Mucosa of descending colon (tissue), 3 donors: ENCODE data around the gene TRHDE. TPM values are rescaled to one million over a fixed set of nuclear protein-coding genes. Genes with fewer than 3 reads are reported as not detected.

Source experiments
- ATAC-seq: fragments of 200-7000 bp; cut with Tn5 transposase; one replicate; pipeline ENCODE4 v1.9.1; 2020; ENCODE audit warnings: mild to moderate bottlenecking, moderate library complexity
- DNase-seq, 3 donors: peaks; one replicate each; pipeline ENCODE4 v3.0.0-alpha.2; 2020
- H3K36me3 ChIP-seq: fragments of 200-600 bp; one replicate; pipeline ENCODE4 v1.8.0; 2021; ENCODE audit warnings: low read depth, mild to moderate bottlenecking
- H3K4me1 ChIP-seq: fragments of 200-600 bp; one replicate; pipeline ENCODE4 v1.8.0; 2021; ENCODE audit warnings: low read depth, mild to moderate bottlenecking
- H3K4me3 ChIP-seq: fragments of 200-600 bp; one replicate; pipeline ENCODE4 v1.8.0; 2021; ENCODE audit warnings: mild to moderate bottlenecking
- H3K9me3 ChIP-seq: fragments of 200-600 bp; one replicate; pipeline ENCODE4 v1.8.0; 2021; ENCODE audit warnings: mild to moderate bottlenecking
- intact Hi-C, 2 donors: fragments of 100-400 bp; cut with DNase I in 1 of 2; cut with micrococcal nuclease in 1 of 2; formaldehyde crosslinking; loops; one replicate each; pipeline versions ENCODE4 v1.11.0 to v1.11.1; 2022; cut with DNase I, micrococcal nuclease
- total RNA-seq, 3 donors: library from RNA; stranded (reverse); fragmentation: NEBNext Ultra II Directional in 2 of 3; extraction: Animal tissue kit (Norgen Biotek cat#: 25700) in 2 of 3; gene quantifications; one replicate each; pipeline versions ENCODE4 v1.2.1 to v1.2.4, GENCODE V29; 2021 to 2023
- TF ChIP-seq, protein P1 (sequence below): fragments of 200-600 bp; IDR thresholded peaks from one replicate; pipeline ENCODE4 v1.8.0; 2022; ENCODE audit warnings: antibody characterized with exemption, mild to moderate bottlenecking
- donor health status: DM: no; HTN: no; CAD: no; lungs with moderate emphysema.
- donor health status: DM: no; HTN: no; CAD: no.
- donor health status: DM: no; HTN: yes; CAD: no.

The TRHDE gene
- total RNA-seq, 3 donors from 2014 or later: 4.7 to 11.2 (median 6.2) TPM

DNA sequence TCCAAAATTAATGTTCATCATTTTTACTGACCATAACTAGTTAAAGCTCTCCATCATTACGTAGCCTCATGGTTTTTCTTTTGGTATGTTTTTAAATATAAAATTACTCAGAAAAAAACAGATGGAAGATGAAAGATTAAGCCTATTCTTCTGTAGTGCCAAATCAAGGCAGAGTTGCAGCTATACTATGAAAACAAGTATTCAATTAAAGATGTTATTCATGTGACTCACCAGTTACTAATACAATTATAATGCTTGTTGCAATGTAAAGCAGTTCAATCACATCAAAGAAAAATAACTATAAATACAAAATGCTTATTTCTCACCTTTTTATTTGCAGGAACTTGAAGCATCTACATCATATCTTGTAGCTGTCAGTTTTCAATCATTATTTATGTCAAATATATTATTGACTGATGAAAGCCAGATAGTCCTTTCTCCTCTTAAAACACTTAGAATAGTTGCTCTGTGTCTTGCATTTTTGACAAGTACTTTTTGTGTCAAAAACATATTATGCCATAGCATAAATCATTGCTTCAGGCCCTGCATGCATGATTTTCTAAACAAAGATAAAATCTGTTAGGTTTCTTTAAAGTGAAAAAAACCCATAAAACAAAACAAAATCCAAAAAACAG is 36.0 kb upstream of the TRHDE start:
- H3K4me3 ChIP-seq: no peak overlapping the region
- no peaks in the 10 kb centered on the region for H3K4me1 ChIP-seq
- H3K36me3 ChIP-seq: no peaks in the 10 kb centered on the region
- TF ChIP-seq, protein P1, sequence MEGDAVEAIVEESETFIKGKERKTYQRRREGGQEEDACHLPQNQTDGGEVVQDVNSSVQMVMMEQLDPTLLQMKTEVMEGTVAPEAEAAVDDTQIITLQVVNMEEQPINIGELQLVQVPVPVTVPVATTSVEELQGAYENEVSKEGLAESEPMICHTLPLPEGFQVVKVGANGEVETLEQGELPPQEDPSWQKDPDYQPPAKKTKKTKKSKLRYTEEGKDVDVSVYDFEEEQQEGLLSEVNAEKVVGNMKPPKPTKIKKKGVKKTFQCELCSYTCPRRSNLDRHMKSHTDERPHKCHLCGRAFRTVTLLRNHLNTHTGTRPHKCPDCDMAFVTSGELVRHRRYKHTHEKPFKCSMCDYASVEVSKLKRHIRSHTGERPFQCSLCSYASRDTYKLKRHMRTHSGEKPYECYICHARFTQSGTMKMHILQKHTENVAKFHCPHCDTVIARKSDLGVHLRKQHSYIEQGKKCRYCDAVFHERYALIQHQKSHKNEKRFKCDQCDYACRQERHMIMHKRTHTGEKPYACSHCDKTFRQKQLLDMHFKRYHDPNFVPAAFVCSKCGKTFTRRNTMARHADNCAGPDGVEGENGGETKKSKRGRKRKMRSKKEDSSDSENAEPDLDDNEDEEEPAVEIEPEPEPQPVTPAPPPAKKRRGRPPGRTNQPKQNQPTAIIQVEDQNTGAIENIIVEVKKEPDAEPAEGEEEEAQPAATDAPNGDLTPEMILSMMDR: no peak
- no peak for ATAC-seq
- no peaks in the 10 kb centered on the region for H3K9me3 ChIP-seq
- DNase-seq: no peak
- intact Hi-C loops: no loop called here

DNA sequence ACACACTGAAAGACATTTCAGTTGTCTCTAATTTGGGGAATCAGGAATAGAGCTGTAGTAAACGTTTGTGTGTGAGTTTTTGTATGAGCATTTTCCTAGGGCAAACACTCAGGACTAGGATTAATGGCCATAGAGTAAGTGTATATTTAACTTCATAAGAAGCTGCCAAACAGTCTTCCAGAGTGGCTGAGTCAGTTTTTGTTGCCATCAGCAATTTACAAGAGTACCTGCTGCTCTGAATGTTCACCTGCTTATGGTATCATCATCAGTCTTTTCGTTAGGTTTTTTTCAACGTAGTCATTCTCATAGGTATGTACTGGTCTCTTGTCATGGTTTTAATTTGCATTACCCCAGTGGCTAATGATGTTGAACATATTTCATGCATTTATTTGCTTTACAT is 30.6 kb upstream of the TRHDE start:
- no peaks in the 10 kb centered on the region for H3K36me3 ChIP-seq
- intact Hi-C loops: no loop called here
- TF ChIP-seq, protein P1: no peak
- DNase-seq: no peak
- ATAC-seq: no peak
- H3K4me1 ChIP-seq: no peaks in the 10 kb centered on the region
- no peak overlapping the region for H3K4me3 ChIP-seq
- H3K9me3 ChIP-seq: no peaks in the 10 kb centered on the region

DNA sequence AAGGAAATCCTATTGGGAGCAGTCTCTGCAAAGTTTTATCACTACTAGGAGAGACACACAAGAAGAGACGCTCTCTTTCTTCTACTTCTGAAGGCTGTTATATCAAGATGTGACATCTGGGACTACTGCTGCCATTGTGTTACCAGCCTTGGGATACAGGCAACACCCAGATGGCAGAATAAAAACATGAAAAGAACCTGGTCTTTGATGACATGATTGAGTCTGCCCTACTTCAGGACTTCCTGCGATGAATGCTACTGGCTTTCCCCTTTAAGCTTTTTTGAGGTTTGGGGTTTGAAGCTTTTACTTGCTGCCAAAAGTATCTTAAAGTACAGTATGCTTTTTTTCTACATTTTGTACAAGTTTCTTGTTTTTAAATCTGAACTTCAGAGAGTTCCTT is 29.2 kb upstream of the TRHDE start:
- Histone ChIP-seq H3K36me3 (no peaks in the 10 kb centered on the region), H3K4me3 (no peak overlapping the region), H3K4me1 (no peaks in the 10 kb centered on the region), H3K9me3 (no peaks in the 10 kb centered on the region)
- intact Hi-C loops: no loop called here
- DNase-seq (no peak), ATAC-seq (no peak)
- TF ChIP-seq, protein P1: no peak

DNA sequence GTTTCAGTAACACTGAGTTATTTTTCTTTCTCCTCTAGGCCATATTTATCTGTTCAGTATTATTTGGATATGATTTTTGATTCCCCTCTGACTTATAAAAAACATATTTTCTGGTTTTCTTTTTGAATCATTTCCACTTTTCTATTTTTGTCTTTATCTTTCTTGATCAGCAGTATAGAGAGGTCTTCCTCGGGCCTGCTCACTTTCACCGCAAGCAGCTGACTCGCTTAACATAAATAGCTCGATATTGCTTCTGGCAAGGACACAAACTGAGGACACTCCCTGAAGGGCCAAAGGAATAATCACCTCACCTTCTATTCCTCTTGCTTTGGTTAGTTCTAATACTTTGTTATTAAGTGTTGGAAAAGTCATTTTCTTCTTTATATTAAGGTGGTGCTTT is 25.8 kb upstream of the TRHDE start:
- no peak for DNase-seq
- no peaks in the 10 kb centered on the region for H3K36me3 ChIP-seq
- TF ChIP-seq, protein P1: no peak
- no peak overlapping the region for H3K4me3 ChIP-seq
- ATAC-seq: no peak
- no peaks in the 10 kb centered on the region for H3K4me1 ChIP-seq
- intact Hi-C loops: no loop called here
- no peaks in the 10 kb centered on the region for H3K9me3 ChIP-seq

DNA sequence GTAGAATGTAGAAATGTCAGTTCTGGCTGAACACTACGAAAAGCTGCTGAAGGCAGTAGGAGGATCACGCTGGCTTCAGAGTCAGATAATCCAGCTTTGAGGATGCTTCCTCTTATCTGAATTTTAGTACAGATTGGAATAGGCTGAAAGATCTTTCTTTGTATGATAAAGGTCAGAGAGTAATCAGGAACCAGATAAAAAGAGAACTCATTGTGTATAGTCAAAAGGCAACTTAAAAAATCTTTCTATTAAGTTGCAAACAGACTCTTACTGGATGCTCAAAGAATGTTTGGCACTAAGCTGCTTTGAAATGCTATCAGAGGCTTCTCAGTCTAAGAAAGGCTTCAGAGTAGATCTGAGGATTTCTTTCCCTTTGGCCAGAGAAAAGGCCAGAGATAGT is 21.8 kb upstream of the TRHDE start:
- TF ChIP-seq, protein P1: no peak
- H3K9me3 ChIP-seq: no peaks in the 10 kb centered on the region
- intact Hi-C loops: no loop called here

DNA sequence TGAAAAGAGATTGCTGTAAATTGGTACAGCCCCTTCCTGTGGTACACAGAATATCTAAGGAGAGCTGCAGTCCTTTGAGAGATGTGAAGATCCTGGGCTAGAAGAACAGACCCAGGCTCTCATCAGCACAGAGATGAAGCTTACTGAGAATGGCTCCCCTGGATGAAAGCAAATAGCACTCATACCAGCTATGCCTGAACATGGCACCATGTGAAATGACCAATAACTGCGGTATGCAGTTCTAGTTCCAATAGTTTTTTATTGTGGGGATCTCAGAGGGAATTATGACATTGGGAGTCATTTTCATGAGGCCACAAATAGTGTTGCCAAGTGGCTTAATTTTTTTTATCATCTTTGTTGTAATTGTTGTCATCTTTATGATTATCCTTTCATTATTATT is 15.4 kb upstream of the TRHDE start:
- DNase-seq: no peak
- Histone ChIP-seq H3K9me3 (no peaks in the 10 kb centered on the region), H3K4me3 (no peak overlapping the region), H3K4me1 (no peaks in the 10 kb centered on the region), H3K36me3 (no peaks in the 10 kb centered on the region)
- TF ChIP-seq, protein P1: no peak
- intact Hi-C loops: no loop called here
- no peak for ATAC-seq

More for the DNA sequence above, 21.8 kb upstream of the TRHDE start:
- Histone ChIP-seq H3K4me1 (no peaks in the 10 kb centered on the region), H3K36me3 (no peaks in the 10 kb centered on the region), H3K4me3 (no peak overlapping the region)
- DNase-seq (no peak), ATAC-seq (no peak)
